A673 (cell line): Measurements from ENCODE around the gene VSTM4.

Source experiments
- CTCF ChIP-seq: fragments of 300-800, 200-600 bp; sonication (generic); conservative IDR thresholded peaks from 2 replicates; pipeline ENCODE4 v1.5.1; 2017; ENCODE audit warnings: low read depth, mild to moderate bottlenecking, antibody characterized with exemption, low read length, moderate library complexity, mixed read lengths
- EZH2 ChIP-seq: fragments of 200-600 bp; sonication (generic); IDR thresholded peaks from 2 replicates; pipeline ENCODE4 v1.6.1; 2017; ENCODE audit warnings: borderline replicate concordance, low read depth, mild to moderate bottlenecking, mixed read lengths, antibody characterized with exemption, low read length; ENCODE audit not compliant: poor library complexity, severe bottlenecking

GRCh38 chr10:49056356-49056755 is 59.0 kb downstream of the VSTM4 start:
- TF ChIP-seq CTCF = no peak
- no peak for TF ChIP-seq EZH2
